ENCODE data around the gene LLGL2.

Gene LLGL2

GRCh38 chr17:75622771-75623273, 97.3 kb downstream of the LLGL2 start:
- TF ChIP-seq FOXA1 (IDR thresholded peaks at IDR 0.05), result no peak
- no peak for TF ChIP-seq FOXK2 (IDR thresholded peaks at IDR 0.05)
- no peak for TF ChIP-seq NFRKB (IDR thresholded peaks at IDR 0.05)
- TF ChIP-seq SP1 (IDR thresholded peaks at IDR 0.05), result no peak
- no peak for TF ChIP-seq ZNF384 (IDR thresholded peaks at IDR 0.05)
- no peak for TF ChIP-seq L3MBTL2 (conservative IDR thresholded peaks at IDR 0.05)
- no peak for TF ChIP-seq LEF1 (IDR thresholded peaks at IDR 0.05; ENCODE audit: borderline replicate concordance)
- TF ChIP-seq SUZ12 (IDR thresholded peaks at IDR 0.05), result no peak
- POLR2A ChIA-PET, result interaction anchor here (0.5 kb wide), 1 partner anchor 232 kb away, joined by 4 read pairs; the partner anchor contains the start of gene WBP2
- CTCF ChIA-PET, result interaction anchor here (4.7 to 6.2 kb wide), 2 partner anchors 11 to 21 kb away, joined by 26 to 58 read pairs; partner anchors contain the start of gene SMIM5
- DNase-seq (ENCODE audit: extremely low spot score), result no peak

DNA sequence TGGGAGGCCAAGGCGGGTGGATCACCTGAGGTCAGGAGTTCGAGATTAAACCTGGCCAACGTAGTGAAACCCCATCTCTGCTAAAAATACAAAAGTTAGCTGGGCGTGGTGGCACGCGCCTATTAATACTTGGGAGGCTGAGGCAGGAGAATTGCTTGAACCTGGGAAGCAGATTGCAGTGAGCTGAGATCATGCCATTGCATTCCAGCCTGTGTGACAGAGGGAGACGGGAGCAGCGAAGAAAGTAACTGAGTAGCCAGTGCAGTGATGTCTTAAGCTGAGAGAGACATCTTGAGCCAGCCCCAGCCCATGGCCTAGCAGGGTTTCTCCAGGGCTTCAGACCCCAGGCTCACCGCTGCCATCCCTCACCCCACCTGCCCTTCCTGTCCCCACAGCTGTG, 97.9 kb downstream of the LLGL2 start:
- DNase-seq (ENCODE audit: extremely low spot score), result no peak
- ChIA-PET POLR2A (interaction anchor here (1.2 kb wide), 1 partner anchor 156 kb away, joined by 3 read pairs; a partner anchor contains a TSS), CTCF (interaction anchor here (0.6 to 6.2 kb wide), 4 partner anchors 10 to 1819 kb away, joined by 3 to 58 read pairs (median 19); partner anchors contain the start of gene SMIM5)
- TF ChIP-seq LEF1 (IDR thresholded peaks at IDR 0.05; ENCODE audit: borderline replicate concordance) (no peak), SP1 (IDR thresholded peaks at IDR 0.05) (no peak), FOXM1 (IDR thresholded peaks at IDR 0.05; ENCODE audit: borderline replicate concordance) (no peak), TARDBP (IDR thresholded peaks at IDR 0.05) (no peak), SUZ12 (IDR thresholded peaks at IDR 0.05) (no peak), ARNT (IDR thresholded peaks at IDR 0.05) (no peak), FOXA1 (IDR thresholded peaks at IDR 0.05) (no peak), L3MBTL2 (conservative IDR thresholded peaks at IDR 0.05) (no peak), NFRKB (IDR thresholded peaks at IDR 0.05) (no peak), ZNF384 (IDR thresholded peaks at IDR 0.05) (no peak), FOXK2 (IDR thresholded peaks at IDR 0.05) (no peak), PKNOX1 (IDR thresholded peaks at IDR 0.05) (no peak), HDGF (IDR thresholded peaks at IDR 0.05; ENCODE audit: borderline replicate concordance) (no peak), ELF4 (IDR thresholded peaks at IDR 0.05) (no peak), BHLHE40 (IDR thresholded peaks at IDR 0.05; ENCODE audit: borderline replicate concordance) (no peak)

DNA sequence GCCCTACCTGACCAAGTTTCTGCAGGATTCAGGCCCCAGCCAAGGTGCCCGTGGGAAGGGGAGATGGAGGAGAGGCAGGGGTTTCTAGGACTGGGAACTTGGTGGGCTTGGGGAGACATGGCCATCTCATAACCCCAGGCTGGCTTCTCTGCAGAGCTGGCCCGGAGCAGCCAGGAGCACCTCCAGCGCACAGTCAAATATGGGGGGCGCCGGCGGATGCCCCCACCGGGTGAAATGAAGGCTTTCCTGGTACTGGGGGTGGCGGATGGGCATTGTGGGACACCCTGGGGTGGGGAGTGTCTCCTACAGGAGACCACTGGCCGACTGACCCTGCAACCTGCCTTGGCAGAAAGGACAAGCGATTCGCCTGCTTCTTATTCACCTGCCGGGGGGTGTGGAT, 98.5 kb downstream of the LLGL2 start:
- TF ChIP-seq BHLHE40 (IDR thresholded peaks at IDR 0.05; ENCODE audit: borderline replicate concordance) (no peak), PKNOX1 (IDR thresholded peaks at IDR 0.05) (no peak), ARNT (IDR thresholded peaks at IDR 0.05) (no peak), HDGF (IDR thresholded peaks at IDR 0.05; ENCODE audit: borderline replicate concordance) (no peak), LEF1 (IDR thresholded peaks at IDR 0.05; ENCODE audit: borderline replicate concordance) (no peak)
- POLR2A ChIA-PET, result interaction anchor here (1.2 kb wide), 1 partner anchor 156 kb away, joined by 3 read pairs; a partner anchor contains a TSS
- CTCF ChIA-PET, result interaction anchor here (0.7 to 6.2 kb wide), 4 partner anchors 10 to 126 kb away, joined by 3 to 58 read pairs (median 19); partner anchors contain the start of gene SMIM5
- DNase-seq (ENCODE audit: extremely low spot score), result no peak

Data from HEK293T (cell line).